ENCODE measurements around the gene TAF4.

TAF4 gene

GRCh38 chr20:62019881-62020492 is 45.7 kb downstream of the TAF4 start:
- no peak for DNase-seq (ENCODE audit: low spot score)

GRCh38 chr20:62019144-62019805 is 46.4 kb downstream of the TAF4 start:
- DNase-seq (ENCODE audit: low spot score), result no peak

GRCh38 chr20:62018437-62019143 is 47.1 kb downstream of the TAF4 start:
- DNase-seq (ENCODE audit: low spot score), result no peak

GRCh38 chr20:62015540-62016288 is 50.0 kb downstream of the TAF4 start:
- no peak for DNase-seq (ENCODE audit: low spot score)

- no peak for DNase-seq (ENCODE audit: low spot score)
Measured at GRCh38 chr20:62014889-62015537, 50.7 kb downstream of the TAF4 start.

- no peak for DNase-seq (ENCODE audit: low spot score)
Measured at GRCh38 chr20:62014488-62014775, 51.2 kb downstream of the TAF4 start.

GRCh38 chr20:62012631-62013030 is 53.0 kb downstream of the TAF4 start:
- DNase-seq (ENCODE audit: low spot score), result no peak

GRCh38 chr20:62011938-62012534 is 53.6 kb downstream of the TAF4 start:
- DNase-seq (ENCODE audit: low spot score), result no peak

- DNase-seq (ENCODE audit: low spot score), result no peak
Measured at GRCh38 chr20:62011403-62011790, 54.3 kb downstream of the TAF4 start.

- peak; percentile 85 for DNase-seq (ENCODE audit: low spot score)
Measured at GRCh38 chr20:62010551-62011402, 54.9 kb downstream of the TAF4 start.

- DNase-seq (ENCODE audit: low spot score), result no peak
Measured at GRCh38 chr20:62009869-62010445, 55.7 kb downstream of the TAF4 start.

- no peak for DNase-seq (ENCODE audit: low spot score)
Measured at GRCh38 chr20:62009322-62009721, 56.4 kb downstream of the TAF4 start.

- DNase-seq (ENCODE audit: low spot score), result no peak
Measured at GRCh38 chr20:62008643-62009183, 57.0 kb downstream of the TAF4 start.

- DNase-seq (ENCODE audit: low spot score), result no peak
Measured at GRCh38 chr20:62007127-62007647, 58.5 kb downstream of the TAF4 start.

- no peak for DNase-seq (ENCODE audit: low spot score)
Measured at GRCh38 chr20:62006482-62006881, 59.2 kb downstream of the TAF4 start.

- no peak for DNase-seq (ENCODE audit: low spot score)
Measured at GRCh38 chr20:62004614-62005013, 61.1 kb downstream of the TAF4 start.

- no peak for DNase-seq (ENCODE audit: low spot score)
Measured at GRCh38 chr20:62003567-62004405, 61.9 kb downstream of the TAF4 start.

GRCh38 chr20:62002882-62003480 is 62.7 kb downstream of the TAF4 start:
- no peak for DNase-seq (ENCODE audit: low spot score)

All from AG08395 (cell line).